Neural cell (in vitro differentiated cells): Measurements from ENCODE around the gene BRI3BP.
A peak's percentile ranks its signal among the peaks of the same experiment; 100 is the strongest.

Experiments used
- CTCF ChIP-seq: fragments of 450-650 bp; IDR thresholded peaks from 2 replicates; pipeline ENCODE4 v1.5.1; 2014; ENCODE audit warnings: antibody characterized with exemption, mild to moderate bottlenecking, moderate library complexity; ENCODE audit not compliant: poor library complexity, severe bottlenecking
- POLR2AphosphoS5 ChIP-seq: IDR thresholded peaks from 2 replicates; pipeline ENCODE4 v1.6.1; 2012
- RAD21 ChIP-seq: fragments of 450-650 bp; conservative IDR thresholded peaks from 2 replicates; pipeline ENCODE4 v1.6.1; 2014; ENCODE audit warnings: antibody characterized with exemption, mild to moderate bottlenecking, moderate library complexity
- SMC3 ChIP-seq: fragments of 450-650 bp; conservative IDR thresholded peaks from 2 replicates; pipeline ENCODE4 v1.6.1; 2014; ENCODE audit warnings: antibody characterized with exemption, mild to moderate bottlenecking, moderate library complexity; ENCODE audit not compliant: poor library complexity
- TF ChIP-seq, protein P1 (sequence below): IDR thresholded peaks from 2 replicates; pipeline ENCODE4 v1.6.1; 2012; ENCODE audit warnings: borderline replicate concordance

- TF ChIP-seq CTCF (no peak), POLR2AphosphoS5 (peak; percentile 45), RAD21 (no peak), SMC3 (no peak)
- TF ChIP-seq, protein P1, sequence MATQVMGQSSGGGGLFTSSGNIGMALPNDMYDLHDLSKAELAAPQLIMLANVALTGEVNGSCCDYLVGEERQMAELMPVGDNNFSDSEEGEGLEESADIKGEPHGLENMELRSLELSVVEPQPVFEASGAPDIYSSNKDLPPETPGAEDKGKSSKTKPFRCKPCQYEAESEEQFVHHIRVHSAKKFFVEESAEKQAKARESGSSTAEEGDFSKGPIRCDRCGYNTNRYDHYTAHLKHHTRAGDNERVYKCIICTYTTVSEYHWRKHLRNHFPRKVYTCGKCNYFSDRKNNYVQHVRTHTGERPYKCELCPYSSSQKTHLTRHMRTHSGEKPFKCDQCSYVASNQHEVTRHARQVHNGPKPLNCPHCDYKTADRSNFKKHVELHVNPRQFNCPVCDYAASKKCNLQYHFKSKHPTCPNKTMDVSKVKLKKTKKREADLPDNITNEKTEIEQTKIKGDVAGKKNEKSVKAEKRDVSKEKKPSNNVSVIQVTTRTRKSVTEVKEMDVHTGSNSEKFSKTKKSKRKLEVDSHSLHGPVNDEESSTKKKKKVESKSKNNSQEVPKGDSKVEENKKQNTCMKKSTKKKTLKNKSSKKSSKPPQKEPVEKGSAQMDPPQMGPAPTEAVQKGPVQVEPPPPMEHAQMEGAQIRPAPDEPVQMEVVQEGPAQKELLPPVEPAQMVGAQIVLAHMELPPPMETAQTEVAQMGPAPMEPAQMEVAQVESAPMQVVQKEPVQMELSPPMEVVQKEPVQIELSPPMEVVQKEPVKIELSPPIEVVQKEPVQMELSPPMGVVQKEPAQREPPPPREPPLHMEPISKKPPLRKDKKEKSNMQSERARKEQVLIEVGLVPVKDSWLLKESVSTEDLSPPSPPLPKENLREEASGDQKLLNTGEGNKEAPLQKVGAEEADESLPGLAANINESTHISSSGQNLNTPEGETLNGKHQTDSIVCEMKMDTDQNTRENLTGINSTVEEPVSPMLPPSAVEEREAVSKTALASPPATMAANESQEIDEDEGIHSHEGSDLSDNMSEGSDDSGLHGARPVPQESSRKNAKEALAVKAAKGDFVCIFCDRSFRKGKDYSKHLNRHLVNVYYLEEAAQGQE = no peak
These were observed 36.4 kb downstream of the BRI3BP start for GRCh38 chr12:125029761-125030358.
